ENCODE results near the gene TMPRSS6.

TMPRSS6 gene

GRCh38 chr22:37028692-37029674, 80.5 kb downstream of the TMPRSS6 start:
- FAIRE-seq = no peak
- DNase-seq (ENCODE audit: insufficient read length, low spot score) = no peak
- no peak for TF ChIP-seq CTCF (IDR thresholded peaks at IDR 0.05; ENCODE audit: insufficient read depth, missing control alignments)

GRCh38 chr22:37027556-37027955, 82.0 kb downstream of the TMPRSS6 start:
- FAIRE-seq = no peak
- TF ChIP-seq CTCF (IDR thresholded peaks at IDR 0.05; ENCODE audit: insufficient read depth, missing control alignments) = no peak
- DNase-seq (ENCODE audit: insufficient read length, low spot score) = no peak

- FAIRE-seq (no peak), DNase-seq (ENCODE audit: insufficient read length, low spot score) (no peak)
- TF ChIP-seq CTCF (IDR thresholded peaks at IDR 0.05; ENCODE audit: insufficient read depth, missing control alignments) = no peak
Measured at GRCh38 chr22:37026325-37026724, 83.2 kb downstream of the TMPRSS6 start.

GRCh38 chr22:37025500-37026070, 83.9 kb downstream of the TMPRSS6 start:
- no peak for FAIRE-seq

GRCh38 chr22:37024339-37025157, 85.0 kb downstream of the TMPRSS6 start:
- no peak for FAIRE-seq
- DNase-seq (ENCODE audit: insufficient read length, low spot score) = no peak
- no peak for TF ChIP-seq CTCF (IDR thresholded peaks at IDR 0.05; ENCODE audit: insufficient read depth, missing control alignments)

More at GRCh38 chr22:37025500-37026070, 83.9 kb downstream of the TMPRSS6 start:
- no peak for TF ChIP-seq CTCF (IDR thresholded peaks at IDR 0.05; ENCODE audit: insufficient read depth, missing control alignments)
- DNase-seq (ENCODE audit: insufficient read length, low spot score) = no peak

GRCh38 chr22:37023743-37024338, 85.7 kb downstream of the TMPRSS6 start:
- FAIRE-seq = no peak
- TF ChIP-seq CTCF (IDR thresholded peaks at IDR 0.05; ENCODE audit: insufficient read depth, missing control alignments) = no peak
- no peak for DNase-seq (ENCODE audit: insufficient read length, low spot score)
